ENCODE results near the gene PLB1. TPM values are rescaled to one million over a fixed set of nuclear protein-coding genes. Genes with fewer than 3 reads are reported as not detected.

PLB1 gene
- total and polyA plus RNA-seq, 9 of the 15 experiments (the other 6 are each of a cell fraction or from before 2014, with no cell fraction given) = 0.01 to 0.09 (median 0.07) TPM; not detected in 2

- H3K4me2 ChIP-seq (ENCODE audit: insufficient read depth, low read length) = no peak overlapping the region
- intact Hi-C loops (cut with micrococcal nuclease) = no loop called here
- H3K4me1 ChIP-seq (replicated peaks in 1 of 2; ENCODE audit: control insufficient read depth in 2 of 2, insufficient read depth in 2 of 2, low read length in 2 of 2) = no peaks in the 10 kb centered on the region
- no peaks in the 10 kb centered on the region for H3K9me3 ChIP-seq (replicated peaks; ENCODE audit: control insufficient read depth, insufficient read depth, low read depth, low read length)
- TF ChIP-seq ZFP36 (IDR thresholded peaks at IDR 0.05; ENCODE audit: low read depth, low read length, partially characterized antibody) (no peak), NFRKB (IDR thresholded peaks at IDR 0.05; ENCODE audit: low read depth) (no peak), MTF1 (CRISPR knock-in tag; IDR thresholded peaks at IDR 0.05; ENCODE audit: borderline replicate concordance) (no peak), MYBL2 (IDR thresholded peaks at IDR 0.05; ENCODE audit: low read depth) (no peak), MYBL2 (CRISPR knock-in tag; IDR thresholded peaks at IDR 0.05; ENCODE audit: borderline replicate concordance) (no peak), EGR1 (conservative IDR thresholded peaks at IDR 0.05) (no peak), MTA1 (IDR thresholded peaks at IDR 0.05; ENCODE audit: borderline replicate concordance) (no peak), FIP1L1 (IDR thresholded peaks at IDR 0.05; ENCODE audit: low read depth, low read length, poor library complexity, severe bottlenecking) (no peak), THRAP3 (IDR thresholded peaks at IDR 0.05; ENCODE audit: borderline replicate concordance) (no peak), TRIM24 (IDR thresholded peaks at IDR 0.05) (no peak), RFX5 (IDR thresholded peaks at IDR 0.05; ENCODE audit: low read depth, low read length) (no peak), ZNF507 (tag; conservative IDR thresholded peaks at IDR 0.05) (no peak), DACH1 (IDR thresholded peaks at IDR 0.05; ENCODE audit: partially characterized antibody) (no peak), MBD2 (IDR thresholded peaks at IDR 0.05; ENCODE audit: borderline replicate concordance, low read depth) (no peak)
- DNase-seq (ENCODE audit: extremely low read depth in 1 of 4, low spot score in 3 of 4) = no peak
- ChIA-PET CTCF (ENCODE audit: low intra/inter-chr PET ratio) (interaction anchor here (0.6 kb wide), 1 partner anchor 290 kb away, joined by 3 read pairs; no protein-coding TSS in a partner anchor), POLR2A (no interaction called here)
- H3K9ac ChIP-seq (ENCODE audit: insufficient read depth in 1 of 2, low read depth in 2 of 2, low read length in 2 of 2) = no peak overlapping the region
- H3K79me2 ChIP-seq (ENCODE audit: control insufficient read depth, insufficient read depth, low read length) = no peaks in the 10 kb centered on the region
- WGBS (ENCODE audit: insufficient coverage, low coverage, missing lambda C conversion rate) = 0% methylated on average over 4 of the region's 4 CpGs
- H3K4me3 ChIP-seq = no peak overlapping the region
- H3K36me3 ChIP-seq (ENCODE audit: control insufficient read depth, insufficient read depth, low read length) = no peaks in the 10 kb centered on the region
- ATAC-seq = no peak
- no TSS peak for BruUV-seq (replicated peaks)
- FAIRE-seq = no peak
- no peaks in the 10 kb centered on the region for H4K20me1 ChIP-seq (replicated peaks; ENCODE audit: control insufficient read depth, insufficient read depth, low read length)
- in situ Hi-C loops (cut with MboI) = no loop called here
- H3K9me1 ChIP-seq (ENCODE audit: control insufficient read depth, insufficient read depth, low read length) = no peaks in the 10 kb centered on the region
- peaks cover 0 to 16% of the 10 kb centered on the region in 2 experiments; a peak in 3 of 5 replicates for H3K27me3 ChIP-seq (ENCODE audit: control insufficient read depth in 2 of 2, insufficient read depth in 2 of 2, low read length in 2 of 2)
- H3K27ac ChIP-seq (ENCODE audit: extremely low read depth, low read depth, low read length) = no peak overlapping the region
- H2AFZ ChIP-seq (ENCODE audit: low read depth, low read length) = no peak overlapping the region
Measured at GRCh38 chr2:28463893-28464292, 32.0 kb upstream of the PLB1 start.

Measured in K562 (cell line).